Stimulated activated CD8-positive, alpha-beta memory T cell treated with anti-CD3 and anti-CD28 coated beads, Interleukin-4, amount 100 ng/mL, for 24 hours (primary cell): ENCODE data around the gene AOX1.
"Not testable (repeated sequence)": the region's sequence is repeated elsewhere in the genome, so short reads cannot be mapped to it uniquely, and the experiment has no call there.

ENCODE experiments used
- DNase-seq: peaks from one replicate; pipeline ENCODE4 v3.0.0-alpha.2; 2020; ENCODE audit warnings: low read depth

AOX1 gene

GRCh38 chr2:200585730-200586643, at the start of gene AOX1:
TSS of gene AOX1 (plus strand) at chr2:200586014. CDS start at chr2:200586109, 95 bp downstream.
- DNase-seq = peak; percentile 3

- no peak for DNase-seq
These were observed 47.7 kb upstream of the AOX1 start for GRCh38 chr2:200538139-200538538.

- DNase-seq = no peak
These were observed 45.0 kb upstream of the AOX1 start for GRCh38 chr2:200540793-200541192.

GRCh38 chr2:200566596-200566995, 19.2 kb upstream of the AOX1 start:
- DNase-seq = not testable (repeated sequence)

GRCh38 chr2:200567932-200568331, 17.9 kb upstream of the AOX1 start:
- DNase-seq = no peak

GRCh38 chr2:200575957-200576356, 9.9 kb upstream of the AOX1 start:
- no peak for DNase-seq

- no peak for DNase-seq
These were observed 8.8 kb upstream of the AOX1 start for GRCh38 chr2:200577027-200577426.

- no peak for DNase-seq
These were observed 7.0 kb upstream of the AOX1 start for GRCh38 chr2:200578778-200579177.

- DNase-seq = no peak
These were observed 1.2 kb upstream of the AOX1 start for GRCh38 chr2:200584639-200585038.

- no peak for DNase-seq
These were observed 479 bp upstream of the AOX1 start for GRCh38 chr2:200585340-200585729.

- no peak for DNase-seq
These were observed 796 bp downstream of the AOX1 start for GRCh38 chr2:200586644-200586975.

- DNase-seq = no peak
These were observed 1.3 kb downstream of the AOX1 start for GRCh38 chr2:200587007-200587616.

GRCh38 chr2:200588076-200588678, 2.4 kb downstream of the AOX1 start:
- DNase-seq = no peak

GRCh38 chr2:200590090-200590489, 4.3 kb downstream of the AOX1 start:
- no peak for DNase-seq

- no peak for DNase-seq
These were observed 5.5 kb downstream of the AOX1 start for GRCh38 chr2:200591308-200591707.

GRCh38 chr2:200592406-200593075, 6.7 kb downstream of the AOX1 start:
- no peak for DNase-seq

- no peak for DNase-seq
These were observed 8.1 kb downstream of the AOX1 start for GRCh38 chr2:200593905-200594304.

GRCh38 chr2:200595913-200596312, 10.1 kb downstream of the AOX1 start:
- no peak for DNase-seq

- DNase-seq = no peak
These were observed 11.2 kb downstream of the AOX1 start for GRCh38 chr2:200596774-200597570.

- no peak for DNase-seq
These were observed 13.4 kb downstream of the AOX1 start for GRCh38 chr2:200599206-200599605.

GRCh38 chr2:200600549-200601225, 14.9 kb downstream of the AOX1 start:
- DNase-seq = no peak
